HG03280 (cell line): Measurements from ENCODE around the gene MYRF.

Experiments
- ATAC-seq: cut with Tn5 transposase; IDR thresholded peaks from one replicate; pipeline ENCODE4 v1.9.1; 2021; ENCODE audit warnings: mild to moderate bottlenecking, moderate library complexity; ENCODE audit not compliant: unreplicated experiment

Gene MYRF

DNA sequence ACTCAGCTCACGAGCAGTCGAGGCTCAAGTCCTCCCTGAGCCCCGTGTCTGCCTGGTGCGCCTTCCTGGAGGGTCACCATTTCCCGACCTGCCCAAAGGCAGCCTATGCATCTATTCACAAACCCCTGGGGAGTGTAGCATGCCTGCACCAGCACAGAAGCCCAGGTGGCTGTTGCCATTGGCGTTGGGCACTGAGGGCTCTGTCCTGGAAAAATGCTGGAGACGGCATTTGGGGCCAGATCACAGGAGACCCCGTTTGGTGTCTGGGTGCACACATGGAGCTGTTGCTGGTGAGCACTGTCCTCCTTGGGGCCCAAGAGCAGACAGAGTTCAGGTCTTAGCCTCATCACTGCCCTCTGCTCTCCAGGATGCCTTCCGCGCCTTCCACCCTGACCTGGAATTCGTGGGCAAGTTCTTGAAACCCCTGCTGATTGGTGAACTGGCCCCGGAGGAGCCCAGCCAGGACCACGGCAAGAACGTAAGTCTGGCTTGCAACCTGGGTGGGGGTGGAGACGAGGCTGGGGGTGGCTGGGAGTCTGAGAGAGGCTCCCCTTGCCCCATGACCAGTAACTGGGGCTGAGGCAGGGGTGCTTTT lies 85.1 kb downstream of the MYRF start:
- no peak for ATAC-seq
